NCI-H1417 (cell line): ENCODE results near the gene KCTD20.
A peak's percentile ranks its signal among the peaks of the same experiment; 100 is the strongest.

Experiments used
- DNase-seq, 3 experiments: peaks; one replicate each; lab custom pipeline; 2025; lab: John Stamatoyannopoulos, UW

Gene KCTD20

GRCh38 chr6:36493859-36494258, 51.1 kb downstream of the KCTD20 start:
- no peak for DNase-seq

DNA sequence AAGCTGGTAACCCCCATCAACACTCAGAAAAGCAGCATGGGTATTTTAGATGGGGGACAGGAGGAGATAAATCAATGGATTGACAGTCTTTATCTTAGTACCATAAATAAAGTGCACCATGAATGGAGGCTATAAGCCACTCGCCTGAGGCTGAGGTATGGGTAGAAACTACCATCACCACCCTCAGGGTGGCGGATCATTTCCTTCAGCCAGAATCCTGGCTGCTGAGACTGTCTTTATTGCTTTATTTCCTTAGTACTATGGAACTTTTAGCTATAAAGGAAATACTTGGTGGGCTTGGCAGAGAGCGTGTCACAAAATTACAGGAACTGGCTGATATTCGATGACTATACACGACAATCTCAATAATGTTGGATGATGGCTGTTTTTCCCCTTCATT, 52.3 kb downstream of the KCTD20 start:
- no peak for DNase-seq

GRCh38 chr6:36499918-36500317, 57.1 kb downstream of the KCTD20 start:
- DNase-seq: no peak

- DNase-seq: no peak
These were observed 58.9 kb downstream of the KCTD20 start for GRCh38 chr6:36501686-36502085.

GRCh38 chr6:36504181-36504580, 61.4 kb downstream of the KCTD20 start:
- DNase-seq: no peak

- no peak for DNase-seq
These were observed 62.2 kb downstream of the KCTD20 start for GRCh38 chr6:36504982-36505381.

DNA sequence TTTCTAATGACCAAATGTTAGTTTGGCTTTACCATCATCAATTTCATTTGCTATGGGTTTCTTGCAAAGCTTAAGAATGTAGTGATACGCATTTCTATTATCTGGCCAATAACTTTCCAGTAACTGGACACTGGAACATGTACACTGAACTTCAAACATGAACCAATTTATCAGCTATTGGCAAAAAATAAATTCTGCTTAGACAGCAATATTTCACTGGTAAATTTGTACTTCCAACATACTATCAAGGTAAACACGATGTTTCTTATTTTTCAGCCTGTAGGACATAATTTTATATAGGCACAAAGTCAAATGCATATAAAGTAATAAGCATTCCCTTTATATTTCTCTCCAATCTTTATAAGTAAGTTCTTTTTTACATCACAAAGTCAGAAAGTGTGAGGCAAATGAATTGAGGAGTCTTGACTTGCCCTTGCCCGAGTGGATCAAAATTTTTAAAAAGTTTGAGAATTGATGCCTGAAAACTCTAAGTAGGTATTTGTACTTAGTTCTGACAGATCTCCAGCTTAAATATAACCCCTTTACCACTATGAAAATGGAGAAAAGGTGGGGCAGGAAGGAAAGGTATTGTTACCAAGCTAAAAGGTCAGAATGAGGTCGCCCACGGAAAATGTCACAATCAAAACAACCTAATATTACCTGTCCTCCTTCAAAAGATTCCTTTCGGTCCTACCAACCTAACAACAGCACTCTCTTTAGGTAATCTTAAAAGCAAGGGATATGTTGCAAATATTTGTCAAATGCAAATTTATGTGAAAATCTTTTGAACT, 63.1 kb downstream of the KCTD20 start:
- no peak for DNase-seq

- DNase-seq: no peak
These were observed 63.8 kb downstream of the KCTD20 start for GRCh38 chr6:36506611-36507010.

GRCh38 chr6:36508532-36508931, 65.7 kb downstream of the KCTD20 start:
- no peak for DNase-seq

GRCh38 chr6:36510365-36510764, 67.6 kb downstream of the KCTD20 start:
- DNase-seq: no peak

GRCh38 chr6:36514554-36515456, 72.0 kb downstream of the KCTD20 start:
- DNase-seq: peak in 1 of 3 experiments; percentile 32

- no peak for DNase-seq
These were observed 73.0 kb downstream of the KCTD20 start for GRCh38 chr6:36515844-36516243.

DNA sequence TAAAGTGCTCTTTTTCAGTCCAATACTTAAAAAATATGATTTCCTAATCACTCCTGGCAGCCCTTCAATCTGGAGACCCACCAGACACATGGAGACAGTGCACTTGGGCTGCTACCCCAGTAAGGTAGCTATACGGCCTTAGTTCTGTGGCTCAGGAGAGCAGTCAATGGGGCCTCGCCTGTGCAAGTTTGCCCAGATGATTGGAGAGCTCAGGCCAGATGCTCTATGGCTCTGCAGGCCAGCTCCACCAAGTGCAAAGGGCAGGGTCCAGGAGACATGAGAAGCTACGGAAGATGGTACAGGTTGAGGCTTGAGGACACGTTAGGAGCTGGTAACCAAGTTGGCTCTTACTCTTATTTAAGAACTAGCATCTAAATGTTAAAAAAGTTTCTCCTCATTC, 73.8 kb downstream of the KCTD20 start:
- no peak for DNase-seq

DNA sequence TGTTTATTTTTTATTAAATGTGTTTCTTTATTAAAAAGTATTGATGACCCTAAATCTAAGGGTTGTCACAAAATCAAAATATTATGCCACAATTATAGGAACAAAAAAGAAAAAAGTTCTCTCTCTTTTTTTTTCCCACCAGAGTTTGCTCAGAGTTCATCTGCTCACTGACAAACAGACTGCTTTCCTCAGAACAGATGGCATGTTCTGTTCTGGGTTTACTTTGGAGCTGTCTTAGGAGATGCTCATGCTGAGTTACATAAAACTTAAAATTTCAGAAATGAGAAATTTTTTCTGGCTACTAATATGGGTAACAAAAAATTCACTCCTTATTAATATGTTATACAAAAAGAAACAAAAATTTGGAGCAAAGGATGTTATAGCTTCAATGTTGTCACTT, 74.2 kb downstream of the KCTD20 start:
- DNase-seq: no peak

- DNase-seq: no peak
These were observed 74.6 kb downstream of the KCTD20 start for GRCh38 chr6:36517408-36517807.

GRCh38 chr6:36519352-36519751, 76.6 kb downstream of the KCTD20 start:
- peak; percentile 34 to 69 (median 51) for DNase-seq

DNA sequence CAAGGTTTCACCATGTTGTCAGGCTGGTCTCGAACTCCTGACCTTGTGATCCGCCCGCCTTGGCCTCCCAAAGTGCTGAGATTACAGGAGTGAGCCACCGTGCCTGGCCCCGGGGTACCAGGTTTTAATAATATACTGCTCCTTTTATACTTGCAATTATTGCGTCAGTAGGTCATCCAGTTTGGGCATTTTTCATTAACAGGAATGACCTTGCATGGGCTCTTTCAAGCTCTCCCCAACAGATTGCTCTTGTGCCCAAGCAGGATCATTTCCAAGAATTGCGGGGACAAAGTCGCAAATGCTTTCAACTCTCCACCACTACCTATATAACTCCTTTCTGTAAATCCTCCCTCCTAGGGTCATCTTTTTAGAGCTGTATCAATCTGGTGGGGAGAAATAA, 80.7 kb downstream of the KCTD20 start:
- DNase-seq: no peak

DNA sequence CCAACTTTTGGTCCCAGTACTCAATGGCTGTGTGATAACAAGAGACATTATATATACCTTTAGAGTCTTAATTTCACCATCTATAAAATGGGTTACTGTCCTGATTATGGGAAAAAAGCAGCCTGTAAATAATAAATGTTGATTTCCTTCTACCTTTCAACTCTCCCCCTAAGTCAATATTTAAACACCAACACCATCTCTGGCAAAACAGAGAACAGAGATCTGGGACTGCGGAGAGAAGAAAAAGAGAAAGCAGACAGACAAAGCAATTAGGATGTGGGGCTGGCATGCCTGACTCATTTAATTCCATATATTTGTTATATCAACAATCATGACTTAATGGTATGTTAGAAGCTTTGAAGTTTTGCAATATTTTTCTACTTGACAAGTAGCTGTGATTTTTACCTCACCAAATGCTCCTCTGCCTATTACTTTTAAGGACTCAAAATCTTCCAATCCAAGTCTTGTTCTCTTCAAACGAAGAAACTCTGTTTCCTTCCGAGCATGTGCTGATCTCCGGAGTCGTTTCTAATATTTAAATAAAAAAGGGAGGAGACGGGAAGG, 81.2 kb downstream of the KCTD20 start:
- DNase-seq: no peak

DNA sequence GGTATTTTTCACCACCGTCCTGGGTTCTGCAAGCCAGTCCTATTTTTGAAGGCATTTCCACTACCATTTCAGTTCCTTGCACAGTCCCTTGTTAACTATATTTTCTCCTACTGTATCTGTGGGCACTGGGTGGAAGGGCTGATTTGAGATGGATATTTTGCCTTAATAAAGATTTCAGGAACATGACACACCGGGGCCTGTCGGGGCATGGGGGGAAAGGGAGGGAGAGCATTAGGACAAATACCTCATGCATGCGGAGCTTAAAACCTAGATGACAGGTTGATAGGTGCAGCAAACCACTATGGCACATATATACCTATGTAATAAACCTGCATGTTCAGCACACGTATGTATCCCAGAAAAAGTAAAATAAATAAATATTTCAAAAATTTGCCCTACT, 82.1 kb downstream of the KCTD20 start:
- DNase-seq: no peak

DNA sequence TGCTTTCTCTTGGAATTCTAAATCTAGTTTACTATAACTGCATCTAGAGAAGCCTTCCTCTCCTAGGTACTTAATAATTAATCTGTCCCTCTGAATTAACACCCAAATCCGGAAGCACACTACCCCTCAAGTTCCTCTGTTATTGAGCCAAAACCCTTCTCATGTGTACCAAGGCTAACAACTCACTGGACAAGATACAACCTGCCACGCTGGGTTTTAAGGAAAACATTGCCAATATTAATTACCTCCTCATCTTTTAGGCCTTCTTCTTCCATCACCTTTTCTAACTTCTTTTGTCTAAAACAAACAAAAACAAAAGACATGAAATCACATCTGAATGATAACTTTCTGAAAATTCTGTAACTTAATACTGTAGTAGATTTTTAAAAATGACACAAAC, 82.5 kb downstream of the KCTD20 start:
- DNase-seq: no peak

DNA sequence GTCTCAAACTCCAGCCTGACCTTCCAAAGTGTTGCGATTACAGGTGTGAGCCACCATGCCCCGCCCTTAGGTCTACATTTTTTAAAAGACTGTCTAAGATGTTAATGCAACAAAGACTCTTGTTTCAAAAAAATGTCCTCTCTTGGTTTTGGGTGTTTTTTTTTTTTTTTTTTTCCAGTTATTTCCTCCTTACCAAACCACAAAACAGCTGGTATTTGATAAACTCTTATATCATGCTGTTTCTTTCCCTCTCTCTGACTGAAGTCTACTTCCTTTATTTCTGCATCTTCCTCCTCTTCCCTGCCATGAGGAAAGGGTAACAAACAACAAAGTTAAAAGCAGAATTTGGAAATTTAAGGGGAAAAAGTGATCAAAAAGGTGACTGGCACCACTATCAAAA, 83.3 kb downstream of the KCTD20 start:
- DNase-seq: no peak

- DNase-seq: no peak
These were observed 90.5 kb downstream of the KCTD20 start for GRCh38 chr6:36533321-36533720.
